ENCODE data around the gene NDOR1.
"Not testable (repeated sequence)": the region's sequence is repeated elsewhere in the genome, so short reads cannot be mapped to it uniquely, and the experiment has no call there.

The NDOR1 gene

DNA sequence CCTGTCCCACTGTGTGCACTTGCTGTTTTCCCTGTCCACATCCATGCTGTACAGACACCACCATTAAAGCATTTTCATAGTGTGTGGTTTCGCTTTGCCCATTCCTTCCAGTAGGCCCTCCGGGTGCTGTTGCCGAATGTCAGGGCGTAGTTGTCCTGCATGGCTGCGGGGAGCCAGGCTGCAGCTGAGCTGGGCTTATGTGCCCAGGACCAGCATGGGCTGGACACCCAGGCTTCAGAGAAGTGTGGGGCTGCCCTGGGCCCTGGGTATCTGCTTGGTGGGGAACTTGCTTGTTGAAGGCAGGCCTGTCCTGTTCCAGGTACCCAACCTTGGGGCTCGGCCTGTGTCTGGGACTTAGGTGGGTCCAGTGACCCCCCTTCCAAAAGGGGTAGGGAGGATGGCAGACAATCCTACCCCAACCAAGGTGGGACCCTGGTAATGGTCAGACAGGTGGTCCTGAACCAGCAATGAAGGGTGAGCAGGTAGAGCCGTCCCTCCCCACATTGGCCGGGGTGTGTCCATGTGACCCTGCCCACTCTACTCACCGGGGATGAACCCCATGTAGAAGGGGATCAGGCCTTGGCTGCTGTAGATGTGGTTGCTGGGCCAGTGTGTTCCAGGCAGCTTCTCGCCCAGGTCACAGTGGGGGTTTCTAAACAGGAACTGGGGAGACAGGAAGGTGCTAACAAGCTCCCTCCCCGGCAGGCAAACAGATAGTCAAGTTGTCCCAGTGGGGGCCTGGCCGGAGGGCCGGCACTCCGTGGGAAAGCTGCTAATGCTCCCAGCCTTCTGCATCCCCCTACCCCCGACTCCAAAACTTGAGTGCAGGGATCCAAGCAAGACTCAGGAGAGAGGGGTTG, 38.4 kb downstream of the NDOR1 start:
- no peak for DNase-seq (ENCODE audit: low read depth, low spot score)

DNA sequence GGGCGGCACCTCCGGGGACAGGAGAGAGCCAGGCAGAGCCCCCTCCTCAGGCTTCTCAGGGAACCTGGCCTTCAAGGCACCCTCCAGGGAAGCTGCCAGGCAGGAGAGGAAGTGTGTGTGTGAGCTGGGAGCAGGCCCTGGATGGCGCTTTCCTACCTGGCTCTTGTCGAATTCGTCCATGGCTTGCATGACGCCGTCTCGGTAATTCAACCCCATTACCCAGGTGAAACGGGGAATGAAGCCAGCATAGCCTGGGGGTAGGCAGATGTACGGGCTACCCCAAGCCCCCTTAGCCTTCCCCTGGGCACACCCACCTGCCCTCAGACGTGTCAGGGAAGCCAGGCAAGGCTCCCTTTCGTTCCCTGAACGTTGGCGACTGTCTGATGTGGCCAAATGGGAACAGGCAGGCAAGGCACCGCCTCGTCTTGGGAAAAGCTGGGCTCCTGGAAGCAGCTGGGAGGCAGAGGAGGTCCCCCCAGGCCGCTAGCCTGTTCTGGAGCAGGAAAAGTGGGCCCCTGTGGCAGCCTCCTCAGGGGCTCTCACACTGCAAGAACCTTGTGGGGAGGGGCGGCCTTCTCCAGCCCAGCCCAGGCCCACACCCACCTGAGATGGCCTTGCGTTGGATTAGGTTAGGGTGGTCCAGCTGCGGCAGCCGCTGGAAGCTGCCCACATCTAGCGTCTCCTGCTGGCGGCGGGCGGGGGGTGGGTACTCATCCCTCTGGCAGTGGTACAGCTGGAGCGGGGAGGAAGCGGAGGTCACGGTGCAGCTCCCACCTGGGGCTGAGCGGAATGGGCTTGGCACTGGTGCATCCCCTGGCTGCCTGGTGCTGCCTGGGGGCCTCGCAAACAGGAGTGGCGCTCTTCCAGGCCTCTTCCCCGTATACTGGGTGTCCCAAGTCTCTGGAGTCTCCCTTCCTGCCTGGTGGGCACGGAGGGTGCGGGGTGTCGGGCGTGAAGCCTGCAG, 39.3 kb downstream of the NDOR1 start:
- no peak for DNase-seq (ENCODE audit: low read depth, low spot score)

GRCh38 chr9:137245450-137246421, 40.2 kb downstream of the NDOR1 start:
- DNase-seq (ENCODE audit: low read depth, low spot score), result no peak

- no peak for DNase-seq (ENCODE audit: low read depth, low spot score)
Measured at GRCh38 chr9:137247135-137247915, 41.8 kb downstream of the NDOR1 start.

GRCh38 chr9:137247916-137248175, 42.3 kb downstream of the NDOR1 start:
- no peak for DNase-seq (ENCODE audit: low read depth, low spot score)

DNA sequence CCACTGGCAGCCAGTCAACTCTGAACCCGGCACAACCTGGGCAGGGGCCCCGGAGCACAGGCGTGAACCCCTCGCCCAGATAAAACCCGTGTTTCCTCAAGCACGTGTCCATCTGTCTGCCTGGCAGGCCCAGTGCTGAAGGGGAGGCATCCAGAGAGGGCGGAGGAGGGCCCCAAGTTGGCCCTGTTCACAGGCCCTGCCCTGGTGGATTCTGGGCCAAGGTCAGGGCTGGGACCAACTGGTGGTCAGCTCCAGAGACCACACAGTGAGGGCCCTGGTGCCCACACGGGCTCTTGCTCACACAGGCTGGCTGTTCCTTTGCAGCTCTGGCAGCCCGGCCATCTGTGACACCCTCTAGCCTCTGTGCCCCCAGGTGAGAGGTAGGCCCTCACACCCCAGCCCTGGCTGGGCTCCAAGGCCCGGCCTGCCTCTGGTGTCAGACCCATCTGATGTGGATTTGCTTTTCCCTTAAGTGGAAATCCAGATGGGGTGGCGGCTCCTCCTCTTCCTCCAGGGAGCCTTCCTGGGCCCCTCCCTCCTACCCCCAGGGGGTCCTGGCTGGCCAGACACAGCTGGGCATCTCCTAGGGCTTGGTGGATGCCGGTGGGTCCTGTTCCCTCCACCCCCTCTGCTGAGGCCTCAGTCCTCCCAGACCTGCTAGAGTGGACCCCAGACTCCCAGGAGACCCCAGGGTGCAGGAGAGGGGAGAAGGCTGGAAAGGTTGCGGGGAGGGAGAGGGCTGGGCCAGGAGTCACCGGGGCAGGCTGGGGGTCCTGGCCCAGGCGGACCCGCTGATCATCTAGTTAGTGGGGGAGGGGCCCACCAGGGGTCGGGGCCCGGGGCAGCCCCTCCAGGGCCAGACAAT, 45.1 kb downstream of the NDOR1 start:
- DNase-seq (ENCODE audit: low read depth, low spot score), result no peak

DNA sequence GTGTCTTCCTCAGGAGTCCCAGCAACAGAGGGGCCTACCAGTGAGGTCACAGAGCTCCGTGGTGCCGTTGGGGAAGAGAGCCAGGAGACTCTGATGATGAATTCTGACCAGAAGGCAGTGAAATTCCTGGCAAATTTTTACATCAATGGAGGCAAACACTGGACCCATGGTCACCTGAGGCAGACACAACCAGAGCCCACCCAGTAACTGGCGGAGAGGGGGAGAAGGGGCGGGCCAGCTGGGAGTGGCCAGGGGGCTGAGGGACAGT, 45.6 kb downstream of the NDOR1 start, which contains the start of gene STPG3:
STPG3 (plus strand) TSS at position 93 of the 268 bp plus-strand sequence; CDS start at position 94, 1 bp downstream.
- no peak for DNase-seq (ENCODE audit: low read depth, low spot score)

DNA sequence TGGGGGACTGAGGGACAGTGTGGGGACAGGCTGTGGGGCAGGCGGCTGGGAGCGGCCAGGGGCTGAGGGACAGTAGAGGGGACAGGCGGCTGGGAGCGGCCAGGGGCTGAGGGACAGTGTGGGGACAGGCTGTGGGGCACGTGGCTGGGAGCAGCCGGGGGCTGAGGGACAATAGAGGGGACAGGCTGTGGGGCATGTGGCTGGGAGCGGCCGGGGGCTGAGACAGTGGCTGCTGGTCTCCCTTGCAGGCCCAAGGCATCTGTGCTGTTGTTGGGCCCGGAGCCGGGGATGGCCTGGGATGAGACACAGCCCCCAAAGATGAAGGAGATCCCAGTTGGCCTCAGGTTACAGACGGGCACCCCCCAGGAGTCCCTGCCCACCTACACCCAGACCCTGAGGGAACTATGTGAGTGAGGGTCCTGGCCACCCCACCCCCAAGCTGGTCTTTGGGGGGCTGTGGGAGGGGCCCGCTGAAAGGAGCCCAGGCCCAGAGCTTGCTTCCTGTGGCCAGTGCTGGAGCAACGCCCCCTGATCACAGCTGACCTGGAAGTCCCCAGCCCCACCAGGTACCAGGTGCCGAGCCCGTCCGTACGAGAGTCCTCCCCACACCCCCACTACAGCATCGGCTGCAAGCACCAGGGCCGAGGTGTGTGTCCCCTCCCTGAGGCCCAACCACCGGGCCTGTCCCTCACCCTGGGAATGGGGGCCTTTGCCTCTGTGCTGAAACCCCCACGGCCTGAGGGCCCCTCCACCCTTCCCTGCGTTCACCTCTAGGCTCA, 46.2 kb downstream of the NDOR1 start:
- no peak for DNase-seq (ENCODE audit: low read depth, low spot score)

DNA sequence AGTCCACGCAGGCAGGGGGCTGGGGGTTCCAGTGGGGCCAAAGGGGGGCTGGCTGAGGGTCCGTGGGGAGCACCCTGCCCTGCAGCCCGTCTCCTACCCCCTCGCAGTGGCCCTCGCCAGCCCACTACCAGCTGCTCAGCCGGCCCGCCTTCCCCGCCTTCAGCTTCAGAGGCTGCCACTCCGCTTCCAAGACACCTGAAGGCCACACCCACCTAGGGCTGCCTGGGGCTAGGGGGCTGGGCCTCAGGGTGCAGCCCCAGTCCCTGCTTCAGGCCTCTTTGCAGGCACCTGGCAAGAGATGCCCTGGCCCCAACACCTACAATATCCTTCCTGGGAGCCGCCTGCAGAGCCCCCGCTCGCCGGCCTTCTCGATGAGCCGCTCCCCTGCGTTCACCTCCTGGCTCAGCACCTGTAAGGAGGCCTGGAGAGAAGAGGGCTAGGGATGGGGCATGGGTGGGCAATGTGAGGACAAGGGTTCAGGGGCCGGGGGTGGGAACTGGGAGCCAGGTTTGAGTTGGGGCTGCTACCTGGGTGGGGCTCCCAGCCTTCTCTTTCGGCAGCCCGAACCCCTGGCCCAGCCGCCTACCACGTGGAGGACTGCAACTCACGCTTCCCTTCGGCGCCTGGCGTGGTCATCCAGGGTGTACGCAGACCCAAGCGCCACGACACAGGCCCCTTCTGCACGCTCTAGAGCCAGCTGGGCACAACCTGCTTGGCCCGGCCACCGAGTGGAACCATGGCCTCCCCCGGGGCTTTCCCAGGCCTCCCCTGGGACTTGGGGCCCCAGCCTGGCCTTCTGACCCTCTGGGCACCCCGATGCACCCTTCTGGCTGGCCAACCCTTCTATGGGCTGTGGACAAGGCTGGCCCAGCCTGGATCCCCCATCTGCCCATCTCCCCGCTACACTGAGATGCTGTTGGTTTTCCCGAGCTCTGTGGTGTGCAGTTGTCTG, 47.3 kb downstream of the NDOR1 start:
- DNase-seq (ENCODE audit: low read depth, low spot score), result no peak

GRCh38 chr9:137253717-137254623, 48.5 kb downstream of the NDOR1 start:
- no peak for DNase-seq (ENCODE audit: low read depth, low spot score)

GRCh38 chr9:137254624-137255447, 49.3 kb downstream of the NDOR1 start, which contains the start of gene NELFB:
NELFB (plus strand) TSS chr9:137255327.
- no peak for DNase-seq (ENCODE audit: low read depth, low spot score)

- no peak for DNase-seq (ENCODE audit: low read depth, low spot score)
Measured at GRCh38 chr9:137255448-137256114, 50.1 kb downstream of the NDOR1 start.

- no peak for DNase-seq (ENCODE audit: low read depth, low spot score)
Measured at GRCh38 chr9:137256362-137256761, 50.9 kb downstream of the NDOR1 start.

GRCh38 chr9:137256856-137257255, 51.4 kb downstream of the NDOR1 start:
- no peak for DNase-seq (ENCODE audit: low read depth, low spot score)

- not testable (repeated sequence) for DNase-seq (ENCODE audit: low read depth, low spot score)
Measured at GRCh38 chr9:137262173-137262908, 56.8 kb downstream of the NDOR1 start.
